HG03558 (cell line): Measurements from ENCODE around the gene SPRED1.
"Not testable (repeated sequence)": the region's sequence is repeated elsewhere in the genome, so short reads cannot be mapped to it uniquely, and the experiment has no call there.

Experiments used
- ATAC-seq: cut with Tn5 transposase; IDR thresholded peaks from one replicate; pipeline ENCODE4 v1.9.1; 2021; ENCODE audit warnings: moderate number of reproducible peaks; ENCODE audit not compliant: unreplicated experiment; ENCODE audit errors: extremely low read depth

Gene SPRED1

GRCh38 chr15:38274135-38274534, 21.5 kb downstream of the SPRED1 start:
- ATAC-seq = no peak

DNA sequence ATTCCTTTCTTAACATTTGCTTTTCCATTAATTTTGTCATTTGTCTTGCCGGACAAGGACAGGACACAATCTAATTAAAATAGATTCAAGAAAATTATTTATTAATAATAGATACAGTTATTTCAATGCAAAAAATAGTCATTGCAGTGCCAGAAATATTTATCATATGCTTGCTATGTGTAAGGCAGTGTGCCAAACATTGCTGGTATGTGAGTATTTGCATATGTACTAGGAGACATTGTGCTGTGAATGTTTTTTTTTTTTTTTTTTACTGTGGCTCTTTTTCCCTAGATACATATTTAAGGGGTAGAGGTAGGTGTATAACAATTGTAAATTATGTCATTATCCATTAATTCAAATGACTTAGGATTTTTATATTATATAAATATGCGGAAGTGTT, 23.3 kb downstream of the SPRED1 start:
- ATAC-seq = no peak

GRCh38 chr15:38277281-38277680, 24.6 kb downstream of the SPRED1 start:
- ATAC-seq = not testable (repeated sequence)

GRCh38 chr15:38281031-38281430, 28.4 kb downstream of the SPRED1 start:
- no peak for ATAC-seq

DNA sequence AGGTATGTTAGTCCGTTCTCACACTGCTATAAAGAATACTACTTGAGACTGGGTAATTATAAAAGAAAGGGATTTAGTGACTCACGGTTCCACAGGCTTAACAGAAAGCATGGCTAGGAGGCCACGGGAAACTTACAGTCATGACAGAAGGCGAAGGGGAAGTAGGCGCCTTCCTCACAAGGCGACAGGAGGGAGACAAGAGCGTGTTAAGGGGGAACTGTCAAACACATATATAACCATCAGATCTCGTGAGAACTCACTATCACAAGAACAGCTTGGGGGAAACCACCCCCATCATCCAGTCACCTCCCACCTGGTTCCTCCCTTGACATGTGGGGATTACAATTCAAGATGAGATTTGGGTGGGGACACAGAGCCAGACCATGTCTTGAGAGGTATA, 30.4 kb downstream of the SPRED1 start:
- ATAC-seq = no peak

GRCh38 chr15:38285456-38285855, 32.8 kb downstream of the SPRED1 start:
- ATAC-seq = no peak

GRCh38 chr15:38294126-38294525, 41.5 kb downstream of the SPRED1 start:
- no peak for ATAC-seq

DNA sequence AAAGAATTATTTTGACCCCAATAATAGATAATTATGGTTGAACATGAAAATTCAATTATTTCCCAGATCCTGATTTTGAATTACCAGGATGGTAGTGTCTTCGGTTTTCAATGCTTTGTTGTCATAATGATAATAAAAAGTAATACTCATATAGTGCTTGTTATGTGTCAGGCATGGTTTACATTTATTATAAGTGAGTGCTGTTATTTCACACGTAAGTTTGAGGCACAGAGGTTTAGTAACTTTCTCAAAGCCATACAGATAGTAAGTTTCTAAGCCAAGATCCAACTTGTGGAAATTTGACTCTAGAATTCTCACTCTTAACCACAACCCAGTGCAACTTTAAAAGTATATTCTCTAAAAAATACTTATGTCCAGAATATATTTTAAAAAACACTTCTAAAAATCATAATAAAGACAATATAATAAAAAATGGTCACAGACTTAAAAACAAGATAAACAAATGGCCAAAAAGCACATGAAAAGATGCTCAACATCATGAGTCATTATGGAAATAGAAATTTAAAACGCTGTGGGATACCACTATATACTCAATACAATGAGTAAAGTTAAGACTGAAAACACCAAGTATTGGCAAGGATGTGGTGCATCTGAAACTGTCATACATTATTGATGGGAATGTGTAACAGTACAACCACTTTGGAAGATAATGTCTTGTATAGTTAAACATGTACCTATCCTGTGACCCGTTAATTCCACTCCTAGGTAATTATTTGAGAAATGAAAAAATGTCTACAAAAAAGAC, 45.2 kb downstream of the SPRED1 start:
- no peak for ATAC-seq

DNA sequence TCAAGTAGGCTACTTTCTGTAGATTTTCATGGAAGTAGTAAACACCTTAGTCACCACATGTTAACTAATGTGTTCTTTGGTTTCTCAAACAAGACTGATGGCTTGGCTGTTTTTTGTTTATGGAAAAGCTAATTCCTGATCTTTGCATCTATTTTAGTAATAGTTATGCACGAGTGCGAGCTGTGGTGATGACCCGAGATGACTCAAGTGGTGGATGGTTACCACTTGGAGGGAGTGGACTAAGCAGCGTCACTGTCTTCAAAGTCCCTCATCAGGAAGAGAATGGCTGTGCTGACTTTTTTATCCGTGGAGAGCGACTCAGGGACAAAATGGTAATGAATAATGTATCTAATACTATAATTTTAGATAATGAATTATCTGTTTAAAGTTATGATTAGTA, 46.6 kb downstream of the SPRED1 start:
- no peak for ATAC-seq

DNA sequence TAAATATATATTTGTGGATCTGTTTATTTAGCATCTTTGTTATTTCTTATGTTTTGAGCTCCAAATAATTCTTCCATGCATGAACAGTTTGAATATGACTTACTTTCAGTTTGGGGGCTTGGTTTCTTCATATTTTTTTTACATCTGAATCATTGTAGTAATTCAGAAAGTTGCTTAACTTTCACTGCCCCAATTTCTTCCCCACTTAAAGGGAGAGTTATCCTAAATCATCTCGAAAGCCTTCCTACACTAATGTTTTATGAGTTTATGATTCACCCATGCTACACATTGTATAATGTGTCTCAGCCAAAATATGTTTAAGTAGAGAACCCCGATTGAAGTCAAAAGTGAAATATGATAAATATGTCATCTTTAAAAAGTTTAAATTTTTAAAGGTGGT, 47.8 kb downstream of the SPRED1 start:
- ATAC-seq = no peak

GRCh38 chr15:38304481-38304880, 51.8 kb downstream of the SPRED1 start:
- no peak for ATAC-seq

- no peak for ATAC-seq
Observed at GRCh38 chr15:38307251-38307650, 54.6 kb downstream of the SPRED1 start.

DNA sequence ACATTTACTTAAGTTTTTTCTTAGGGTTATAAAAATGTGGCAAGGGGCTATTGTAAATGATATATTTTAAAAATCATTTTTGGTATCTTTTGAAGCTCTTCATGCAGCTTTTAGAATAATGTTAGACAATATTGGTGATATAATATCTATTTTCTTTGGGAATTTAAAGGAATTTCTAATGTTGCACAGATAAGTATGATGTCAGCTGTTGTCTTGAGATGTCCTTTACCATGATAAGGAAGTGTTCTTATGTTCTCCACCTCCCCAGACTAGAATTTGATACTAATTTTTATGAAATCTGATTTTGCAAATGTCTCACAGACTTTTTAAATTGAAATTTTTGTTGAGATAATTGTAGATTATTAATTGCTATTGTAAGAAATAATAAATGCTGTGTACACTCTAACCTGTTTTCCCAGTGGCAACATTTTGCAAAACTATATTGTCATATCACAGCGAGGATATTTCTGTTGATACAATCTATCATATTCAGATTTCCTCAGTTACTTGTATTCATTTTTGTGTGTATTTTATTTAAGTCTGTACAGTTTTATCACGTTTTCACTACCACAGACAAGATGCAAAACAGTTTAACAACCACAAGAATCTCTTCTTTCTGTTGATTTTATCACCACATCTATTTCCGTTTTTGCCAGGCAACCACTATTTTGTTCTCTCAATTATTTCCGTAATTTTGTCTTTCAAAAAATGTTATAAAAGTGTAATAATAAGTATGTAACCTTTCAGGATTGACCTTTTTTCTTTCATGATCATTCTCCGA, 55.4 kb downstream of the SPRED1 start:
- ATAC-seq = no peak

GRCh38 chr15:38308797-38309196, 56.2 kb downstream of the SPRED1 start:
- ATAC-seq = no peak

GRCh38 chr15:38312190-38312589, 59.6 kb downstream of the SPRED1 start:
- ATAC-seq = no peak

DNA sequence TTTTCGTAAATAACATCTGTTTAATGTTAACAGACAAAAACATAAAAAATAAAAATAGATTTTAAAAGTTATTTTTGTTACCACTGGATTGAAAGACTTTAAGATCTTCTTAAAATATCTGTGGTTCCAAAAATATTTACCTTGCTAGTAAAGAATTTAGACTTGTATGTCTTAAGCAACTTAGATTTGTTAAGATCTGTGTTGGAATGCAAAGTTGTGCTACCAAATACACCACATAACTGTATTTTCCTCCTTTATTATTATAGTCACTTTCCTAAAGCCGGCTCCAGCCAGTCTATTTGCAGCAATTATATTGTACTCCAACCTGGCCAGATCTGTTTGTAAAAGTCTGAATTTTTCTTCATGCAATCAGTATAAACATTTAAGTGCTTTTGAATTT, 63.7 kb downstream of the SPRED1 start:
- no peak for ATAC-seq

- no peak for ATAC-seq
Observed at GRCh38 chr15:38320181-38320580, 67.5 kb downstream of the SPRED1 start.

DNA sequence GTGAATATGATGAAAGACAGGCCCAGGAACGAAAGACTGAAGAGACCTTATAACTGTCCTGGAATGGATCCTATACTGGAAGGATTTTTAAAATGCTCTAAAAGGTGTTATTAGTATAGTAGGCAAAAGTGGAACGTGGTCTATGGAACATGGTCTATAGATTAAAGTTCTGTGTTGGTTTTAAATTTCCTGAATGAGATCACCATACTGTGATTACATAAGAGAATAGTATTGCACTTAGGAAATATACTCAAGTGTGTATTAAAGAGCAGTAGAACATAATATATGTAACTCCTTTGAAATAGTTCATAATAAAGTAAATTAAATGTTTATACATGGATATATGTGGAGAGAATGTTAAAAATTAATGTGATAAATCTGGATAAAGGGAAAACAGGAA, 68.2 kb downstream of the SPRED1 start:
- ATAC-seq = no peak

DNA sequence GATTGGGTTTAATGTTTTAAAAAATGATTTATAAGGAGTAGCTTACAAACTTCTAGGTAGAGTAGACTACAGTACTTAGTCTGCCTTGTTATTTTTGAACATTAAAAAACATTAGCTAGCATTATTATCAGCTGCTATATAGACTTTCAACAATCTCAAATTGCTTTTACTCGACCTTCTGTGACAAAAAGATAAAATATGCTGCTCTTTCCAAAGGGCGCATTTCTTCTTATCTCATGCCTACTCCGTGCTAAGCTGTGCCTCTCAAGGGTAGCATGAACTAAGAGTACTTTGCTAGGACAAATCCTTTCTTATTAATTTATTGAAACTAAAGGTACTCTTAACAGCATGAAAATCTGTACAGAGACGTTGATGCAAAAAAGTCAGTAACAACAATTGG, 71.3 kb downstream of the SPRED1 start:
- ATAC-seq = no peak

DNA sequence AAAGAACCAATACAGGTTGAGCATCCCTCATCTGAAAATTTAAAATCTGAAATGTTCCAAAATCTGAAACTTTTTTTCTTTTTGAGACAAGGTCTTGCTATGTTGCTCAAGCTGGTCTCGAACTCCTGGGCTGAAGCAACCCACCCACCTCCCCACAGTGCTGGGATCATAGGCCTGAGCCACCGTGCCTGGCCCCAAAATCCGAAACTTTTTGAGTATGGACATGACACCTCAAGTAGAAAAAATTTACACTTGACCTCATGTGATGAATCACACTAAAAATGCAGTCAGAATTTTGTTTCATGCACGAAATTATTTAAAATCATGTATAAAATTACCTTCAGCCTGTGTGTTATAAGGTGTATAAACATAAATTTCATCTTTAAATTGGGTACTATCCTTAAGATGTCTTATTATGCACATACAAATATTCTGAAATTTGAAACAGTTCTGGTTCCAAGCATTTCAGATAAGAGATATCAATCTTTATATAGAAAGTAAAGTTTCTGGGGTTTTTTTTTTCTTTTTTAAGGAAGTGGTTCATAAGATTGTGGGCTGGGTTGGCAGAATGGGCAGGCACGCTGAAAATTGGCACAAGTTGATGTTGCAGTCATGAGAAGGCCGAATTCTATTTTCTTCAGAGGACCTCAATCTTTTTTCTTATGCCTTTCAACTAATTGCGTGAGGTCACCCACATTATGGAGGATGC, 72.5 kb downstream of the SPRED1 start:
- no peak for ATAC-seq

GRCh38 chr15:38325648-38325990, 73.0 kb downstream of the SPRED1 start:
- ATAC-seq = no peak
